ENCODE measurements around the gene CFL1.
"Not testable (repeated sequence)": the region's sequence is repeated elsewhere in the genome, so short reads cannot be mapped to it uniquely, and the experiment has no call there.

- not testable (repeated sequence) for TF ChIP-seq POLR2A, CTCF, EP300 (IDR thresholded peaks at IDR 0.05)
Observed at GRCh38 chr11:65832231-65832630, 25.7 kb downstream of the CFL1 start.

All from ovary (tissue), 3 donors.